ENCODE data around the gene TMEM186. TPM values are rescaled to one million over a fixed set of nuclear protein-coding genes. Genes with fewer than 3 reads are reported as not detected.
A peak's percentile ranks its signal among the peaks of the same experiment; 100 is the strongest.
"Not testable (repeated sequence)": the region's sequence is repeated elsewhere in the genome, so short reads cannot be mapped to it uniquely, and the experiment has no call there.

TMEM186 gene
- total and polyA plus RNA-seq, 2 experiments from 2014 or later = 10.9 to 20.4 TPM

GRCh38 chr16:8753416-8754054 is 43.9 kb downstream of the TMEM186 start:
- H3K9me2 ChIP-seq (replicated peaks; ENCODE audit: insufficient read depth) = no peaks in the 10 kb centered on the region
- peak; percentile 62 for DNase-seq (ENCODE audit: low spot score)
- no peaks in the 10 kb centered on the region for H3K9me3 ChIP-seq (ENCODE audit: low read depth)
- H3K27me3 ChIP-seq = no peaks in the 10 kb centered on the region
- H3K4me1 ChIP-seq (ENCODE audit: insufficient read depth) = no peaks in the 10 kb centered on the region
- no peak overlapping the region for H3K4me2 ChIP-seq
- WGBS (ENCODE audit: low lambda C conversion rate, missing lambda C conversion rate) = 62% methylated on average over 9 of the region's 9 CpGs
- H4K20me1 ChIP-seq (ENCODE audit: insufficient read depth, poor library complexity, severe bottlenecking) = no peaks in the 10 kb centered on the region
- H3K36me3 ChIP-seq (replicated peaks; ENCODE audit: insufficient read depth, low read depth) = no peaks in the 10 kb centered on the region
- peak overlapping the region; percentile 71 for H3K27ac ChIP-seq
- no peak overlapping the region for H2AFZ ChIP-seq
- TF ChIP-seq EZH2 (IDR thresholded peaks at IDR 0.05; ENCODE audit: borderline replicate concordance) (no peak), CTCF (IDR thresholded peaks at IDR 0.05; ENCODE audit: poor library complexity) (no peak), EZH2phosphoT487 (IDR thresholded peaks at IDR 0.05; ENCODE audit: low read depth, severe bottlenecking, unreplicated experiment) (no peak)
- H3K79me2 ChIP-seq = no peaks in the 10 kb centered on the region
- H3K4me3 ChIP-seq = no peak overlapping the region

GRCh38 chr16:8752706-8753105 is 44.7 kb downstream of the TMEM186 start:
- 42% methylated on average over 2 of the region's 2 CpGs for WGBS (ENCODE audit: low lambda C conversion rate, missing lambda C conversion rate)
- no peak for DNase-seq (ENCODE audit: low spot score)
- Histone ChIP-seq H3K4me2 (no peak overlapping the region), H3K27ac (no peak overlapping the region), H3K9me3 (ENCODE audit: low read depth) (no peaks in the 10 kb centered on the region), H3K4me3 (no peak overlapping the region), H2AFZ (no peak overlapping the region), H3K79me2 (no peaks in the 10 kb centered on the region), H3K36me3 (replicated peaks; ENCODE audit: insufficient read depth, low read depth) (no peaks in the 10 kb centered on the region), H4K20me1 (ENCODE audit: insufficient read depth, poor library complexity, severe bottlenecking) (no peaks in the 10 kb centered on the region), H3K4me1 (ENCODE audit: insufficient read depth) (no peaks in the 10 kb centered on the region), H3K9me2 (replicated peaks; ENCODE audit: insufficient read depth) (no peaks in the 10 kb centered on the region), H3K27me3 (no peaks in the 10 kb centered on the region)
- TF ChIP-seq EZH2phosphoT487 (IDR thresholded peaks at IDR 0.05; ENCODE audit: low read depth, severe bottlenecking, unreplicated experiment) = no peak
- no peak for TF ChIP-seq EZH2 (IDR thresholded peaks at IDR 0.05; ENCODE audit: borderline replicate concordance)
- no peak for TF ChIP-seq CTCF (IDR thresholded peaks at IDR 0.05; ENCODE audit: poor library complexity)

- no peaks in the 10 kb centered on the region for H4K20me1 ChIP-seq (ENCODE audit: insufficient read depth, poor library complexity, severe bottlenecking)
- no peaks in the 10 kb centered on the region for H3K36me3 ChIP-seq (replicated peaks; ENCODE audit: insufficient read depth, low read depth)
- no peak overlapping the region for H2AFZ ChIP-seq
- peak; percentile 52 for DNase-seq (ENCODE audit: low spot score)
- no peaks in the 10 kb centered on the region for H3K27me3 ChIP-seq
- TF ChIP-seq EZH2 (IDR thresholded peaks at IDR 0.05; ENCODE audit: borderline replicate concordance) (no peak), CTCF (IDR thresholded peaks at IDR 0.05; ENCODE audit: poor library complexity) (no peak), EZH2phosphoT487 (IDR thresholded peaks at IDR 0.05; ENCODE audit: low read depth, severe bottlenecking, unreplicated experiment) (no peak)
- no peaks in the 10 kb centered on the region for H3K9me2 ChIP-seq (replicated peaks; ENCODE audit: insufficient read depth)
- no peak overlapping the region for H3K4me3 ChIP-seq
- WGBS (ENCODE audit: low lambda C conversion rate, missing lambda C conversion rate) = 70% methylated on average over 14 of the region's 14 CpGs
- H3K9me3 ChIP-seq (ENCODE audit: low read depth) = no peaks in the 10 kb centered on the region
- H3K79me2 ChIP-seq = no peaks in the 10 kb centered on the region
- H3K4me2 ChIP-seq = no peak overlapping the region
- H3K4me1 ChIP-seq (ENCODE audit: insufficient read depth) = no peaks in the 10 kb centered on the region
- peak overlapping the region; percentile 13 for H3K27ac ChIP-seq
Observed at GRCh38 chr16:8751481-8752311, 45.7 kb downstream of the TMEM186 start.

- H3K4me1 ChIP-seq (ENCODE audit: insufficient read depth); H2AFZ ChIP-seq; H3K9me3 ChIP-seq (ENCODE audit: low read depth); H3K36me3 ChIP-seq (replicated peaks; ENCODE audit: insufficient read depth, low read depth); H3K27ac ChIP-seq; H3K79me2 ChIP-seq; H4K20me1 ChIP-seq (ENCODE audit: insufficient read depth, poor library complexity, severe bottlenecking); H3K27me3 ChIP-seq; H3K9me2 ChIP-seq (replicated peaks; ENCODE audit: insufficient read depth); DNase-seq (ENCODE audit: low spot score); H3K4me2 ChIP-seq; H3K4me3 ChIP-seq: not testable (repeated sequence)
- 90% methylated on average over 9 of the region's 9 CpGs for WGBS (ENCODE audit: low lambda C conversion rate, missing lambda C conversion rate)
Observed at GRCh38 chr16:8748944-8749343, 48.5 kb downstream of the TMEM186 start.

Data from hepatocyte (in vitro differentiated cells).